Astrocyte (in vitro differentiated cells and primary cell): ENCODE results near the gene THRB.

Source experiments
- CTCF ChIP-seq: IDR thresholded peaks from 2 replicates; pipeline ENCODE4 v1.5.1; 2011; ENCODE audit warnings: low read depth, mild to moderate bottlenecking, inconsistent platforms, low read length, moderate library complexity; ENCODE audit not compliant: insufficient read depth
- EZH2 ChIP-seq: IDR thresholded peaks from 2 replicates; pipeline ENCODE4 v1.6.1; 2012; ENCODE audit warnings: mild to moderate bottlenecking, low read length, inconsistent platforms; ENCODE audit not compliant: insufficient read depth

- TF ChIP-seq CTCF = no peak
- no peak for TF ChIP-seq EZH2
Observed at GRCh38 chr3:24348348-24348747, 146.3 kb downstream of the THRB start.
